SK-N-SH (cell line): Measurements from ENCODE around the gene MALT1. TPM values are rescaled to one million over a fixed set of nuclear protein-coding genes. Genes with fewer than 3 reads are reported as not detected.

Source experiments
- CTCF ChIA-PET: fragments of 300-600, 350-600 bp; formaldehyde crosslinking; extraction: SDS; loops from one replicate; lab custom pipeline; 2021; lab: Yijun Ruan, JAX
- POLR2A ChIA-PET: fragments of 350-600 bp; sonication (Branson Sonifier 250); formaldehyde crosslinking; extraction: SDS; loops from one replicate; lab custom pipeline; 2020; ENCODE audit warnings: antibody characterized with exemption, inconsistent platforms; lab: Yijun Ruan, JAX
- DNase-seq: peaks from one replicate; pipeline ENCODE4 v3.0.0; 2012
- H2AFZ ChIP-seq: fragments of 200-600 bp; sonication (generic); 2 replicates; pipeline ENCODE4 v1.8.1; 2016; ENCODE audit warnings: antibody characterized with exemption, mild to moderate bottlenecking, low read depth
- H3F3A ChIP-seq: fragments of 200-600 bp; sonication (generic); replicated peaks from 2 replicates; pipeline ENCODE3; 2016; ENCODE audit warnings: antibody characterized with exemption, mild to moderate bottlenecking; ENCODE audit not compliant: insufficient read depth
- H3K27ac ChIP-seq, 2 experiments: fragments of 200-500 bp in 1 of 2; fragments of 200-600 bp in 1 of 2; sonication (Bioruptor generic) in 1 of 2; sonication (generic), shearing (Covaris generic) in 1 of 2; 2 replicates each; pipeline versions ENCODE4 v1.5.1 to v1.6.1; 2014 to 2016; ENCODE audit warnings: low read depth in 2 of 2, inconsistent platforms in 1 of 2, low read length in 1 of 2, mild to moderate bottlenecking in 1 of 2, mixed read lengths in 1 of 2
- H3K27me3 ChIP-seq: fragments of 200-600 bp; sonication (generic), shearing (Covaris generic); 2 replicates; pipeline ENCODE4 v1.6.1; 2016; ENCODE audit warnings: mixed run types; ENCODE audit not compliant: insufficient read depth
- H3K36me3 ChIP-seq, 2 experiments: fragments of 200-500 bp in 1 of 2; fragments of 200-600 bp in 1 of 2; sonication (Bioruptor generic) in 1 of 2; sonication (generic) in 1 of 2; replicated peaks in 1 of 2; 2 replicates each; pipeline versions ENCODE3 to v1.5.1; 2014 to 2016; ENCODE audit warnings: low read length in 1 of 2, mild to moderate bottlenecking in 1 of 2; ENCODE audit not compliant: insufficient read depth in 2 of 2, control insufficient read depth in 1 of 2
- H3K4me1 ChIP-seq, 2 experiments: fragments of 200-500 bp in 1 of 2; fragments of 200-600 bp in 1 of 2; sonication (Bioruptor generic) in 1 of 2; sonication (generic), shearing (Covaris generic) in 1 of 2; 2 replicates each; pipeline versions ENCODE4 v1.5.1 to v1.6.1; 2014 to 2016; ENCODE audit warnings: low read depth in 1 of 2, low read length in 1 of 2, mixed run types in 1 of 2; ENCODE audit not compliant: insufficient read depth in 2 of 2, control insufficient read depth in 1 of 2
- H3K4me2 ChIP-seq: fragments of 200-600 bp; sonication (generic), shearing (Covaris generic); 2 replicates; pipeline ENCODE4 v1.6.1; 2017; ENCODE audit warnings: mixed run types
- H3K4me3 ChIP-seq, 2 experiments: fragments of 200-500 bp in 1 of 2; fragments of 200-600 bp in 1 of 2; sonication (Bioruptor generic) in 1 of 2; sonication (generic), shearing (Covaris generic) in 1 of 2; 2 replicates each; pipeline versions ENCODE4 v1.5.1 to v1.8.1; 2014 to 2016; ENCODE audit warnings: low read depth in 2 of 2, inconsistent platforms in 1 of 2, low read length in 1 of 2, mild to moderate bottlenecking in 1 of 2, mixed read lengths in 1 of 2, moderate library complexity in 1 of 2
- H3K79me2 ChIP-seq: fragments of 200-600 bp; sonication (generic); 2 replicates; pipeline ENCODE4 v1.8.1; 2017; ENCODE audit warnings: mild to moderate bottlenecking; ENCODE audit not compliant: insufficient read depth
- H3K9ac ChIP-seq: fragments of 200-600 bp; sonication (generic); 2 replicates; pipeline ENCODE4 v1.6.1; 2017; ENCODE audit warnings: mixed run types
- H3K9me2 ChIP-seq: fragments of 200-600 bp; sonication (generic); 2 replicates; pipeline ENCODE4 v1.6.1; 2017; ENCODE audit warnings: mixed run types
- H3K9me3 ChIP-seq: fragments of 200-600 bp; sonication (generic); 2 replicates; pipeline ENCODE4 v1.6.1; 2017; ENCODE audit warnings: mixed run types, mild to moderate bottlenecking, moderate library complexity
- H4K20me1 ChIP-seq: fragments of 200-600 bp; sonication (generic); 2 replicates; pipeline ENCODE4 v1.6.1; 2017; ENCODE audit warnings: mild to moderate bottlenecking, mixed run types; ENCODE audit not compliant: insufficient read depth
- ELF1 ChIP-seq: IDR thresholded peaks from 2 replicates; pipeline ENCODE4 v1.4.0; 2012
- EP300 ChIP-seq, 2 experiments: IDR thresholded peaks; 2 replicates each; pipeline versions ENCODE4 v1.4.0 to v1.6.1; 2012; ENCODE audit warnings: borderline replicate concordance in 1 of 2, low read depth in 1 of 2, low read length in 1 of 2
- EZH2phosphoT487 ChIP-seq: fragments of 200-600 bp; sonication (generic); IDR thresholded peaks from 2 replicates; pipeline ENCODE4 v1.6.1; 2017; ENCODE audit warnings: low read depth, mixed run types, mild to moderate bottlenecking, antibody characterized with exemption, moderate library complexity, borderline replicate concordance
- GATA2 ChIP-seq: sonication (generic); formaldehyde crosslinking; IDR thresholded peaks from 2 replicates; pipeline ENCODE4 v1.5.0; 2020; ENCODE audit warnings: mild to moderate bottlenecking, missing genetic modification reagents
- MEF2A ChIP-seq: IDR thresholded peaks from 2 replicates; pipeline ENCODE4 v1.4.0; 2012; ENCODE audit warnings: low read depth, borderline replicate concordance
- NFIC ChIP-seq: IDR thresholded peaks from 2 replicates; pipeline ENCODE4 v1.4.0; 2012; ENCODE audit warnings: borderline replicate concordance
- NRF1 ChIP-seq: IDR thresholded peaks from 2 replicates; pipeline ENCODE4 v1.6.1; 2012; ENCODE audit warnings: low read depth, mild to moderate bottlenecking, low read length
- RAD21 ChIP-seq: IDR thresholded peaks from 2 replicates; pipeline ENCODE4 v1.6.1; 2012; ENCODE audit warnings: mild to moderate bottlenecking, low read length
- RFX5 ChIP-seq: IDR thresholded peaks from 2 replicates; pipeline ENCODE4 v1.6.1; 2012; ENCODE audit warnings: mild to moderate bottlenecking, improper control_type of control experiment, low read length
- SMC3 ChIP-seq: IDR thresholded peaks from 2 replicates; pipeline ENCODE4 v1.6.1; 2012; ENCODE audit warnings: low read depth, low read length, improper control_type of control experiment
- TCF12 ChIP-seq: IDR thresholded peaks from 2 replicates; pipeline ENCODE4 v1.4.0; 2012
- YY1 ChIP-seq: IDR thresholded peaks from 2 replicates; pipeline ENCODE4 v1.4.0; 2012; ENCODE audit warnings: low read depth, mild to moderate bottlenecking
- WGBS: methylation state at CpG from one replicate; pipeline ENCODE4 v1.1.6; 2017; ENCODE audit warnings: low lambda C conversion rate; 5-methylcytosine and 5-hydroxymethylcytosine counted together
- polyA plus RNA-seq, 3 experiments: library from polyadenylated mRNA; depleted of rRNA; stranded (reverse); fragments of >200 nt; gene quantifications; 2 replicates each; pipeline ENCODE4 v1.2.3, GENCODE V29; 2012
- TF ChIP-seq, protein P1 (sequence below): IDR thresholded peaks from 2 replicates; pipeline ENCODE4 v1.4.0; 2012; ENCODE audit warnings: low read depth, borderline replicate concordance
- TF ChIP-seq, protein P2 (sequence below): fragments of 200-600 bp; sonication (generic); IDR thresholded peaks from 2 replicates; pipeline ENCODE4 v1.6.1; 2017; ENCODE audit warnings: antibody characterized with exemption, mild to moderate bottlenecking, moderate library complexity
- TF ChIP-seq, protein P3 (sequence below): IDR thresholded peaks from 2 replicates; pipeline ENCODE4 v1.4.0; 2012; ENCODE audit warnings: low read depth, borderline replicate concordance
- TF ChIP-seq, protein P4 (sequence below): IDR thresholded peaks from 2 replicates; pipeline ENCODE4; 2012
- TF ChIP-seq, protein P5 (sequence below): fragments of 150-350 bp; IDR thresholded peaks from 2 replicates; pipeline ENCODE4 v1.6.1; 2016; ENCODE audit warnings: mild to moderate bottlenecking, low read depth, low read length
- TF ChIP-seq, protein P6 (sequence below): IDR thresholded peaks from 2 replicates; pipeline ENCODE4 v1.4.0; 2012; ENCODE audit warnings: low read depth

Gene MALT1
- polyA plus RNA-seq, 1 of the 3 experiments (the other 2 are of a cell fraction) = 6.6 TPM

DNA sequence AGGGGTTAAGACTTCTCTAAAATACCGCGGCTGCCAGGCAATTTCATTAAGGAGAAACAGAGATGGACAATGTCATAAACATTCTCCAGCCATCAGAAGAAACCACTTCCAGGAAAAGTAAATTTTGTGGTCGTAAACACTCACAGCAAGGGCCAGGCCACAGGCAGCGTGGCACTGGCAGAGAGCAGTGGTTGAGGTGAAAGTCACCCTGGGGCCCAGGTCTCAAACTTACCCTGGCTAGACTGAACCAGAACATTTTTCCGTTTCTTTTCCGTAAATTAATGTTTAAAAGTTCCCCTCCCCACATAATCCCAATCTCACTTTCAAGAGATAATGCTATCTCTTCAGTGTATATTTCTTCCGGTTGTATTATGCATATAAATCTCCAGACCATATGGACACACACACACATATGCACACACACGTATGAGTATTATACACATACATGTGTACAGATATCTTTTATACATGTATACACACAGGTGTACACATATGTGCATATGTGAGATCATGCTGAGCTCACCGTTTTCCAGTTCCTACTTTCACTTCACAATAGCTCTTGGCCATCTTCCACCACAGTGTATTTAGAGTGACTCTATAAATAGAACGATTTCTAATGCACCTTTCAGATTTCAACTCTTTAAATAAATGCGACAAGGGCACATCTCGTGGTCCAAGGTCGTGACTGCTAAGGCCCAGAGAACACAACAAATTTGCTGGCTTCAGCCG lies 90.1 kb downstream of the MALT1 start:
- CTCF ChIA-PET = interaction anchor here (0.5 to 10.8 kb wide), 5 partner anchors 14 to 308 kb away, joined by 3 to 162 read pairs (median 3); no protein-coding TSS in a partner anchor
- no peaks in the 10 kb centered on the region for H4K20me1 ChIP-seq
- WGBS = 76% methylated on average over 14 of the region's 14 CpGs
- TF ChIP-seq RFX5 (no peak), TCF12 (no peak), GATA2 (CRISPR knock-in tag) (no peak), YY1 (no peak), EP300 (IDR thresholded peaks at IDR 0.05; ENCODE audit: borderline replicate concordance in 1 of 2, low read depth in 1 of 2, low read length in 1 of 2) (no peak), NFIC (no peak), SMC3 (no peak), MEF2A (no peak), NRF1 (no peak), ELF1 (no peak), RAD21 (no peak), EZH2phosphoT487 (no peak)
- TF ChIP-seq, protein P1, sequence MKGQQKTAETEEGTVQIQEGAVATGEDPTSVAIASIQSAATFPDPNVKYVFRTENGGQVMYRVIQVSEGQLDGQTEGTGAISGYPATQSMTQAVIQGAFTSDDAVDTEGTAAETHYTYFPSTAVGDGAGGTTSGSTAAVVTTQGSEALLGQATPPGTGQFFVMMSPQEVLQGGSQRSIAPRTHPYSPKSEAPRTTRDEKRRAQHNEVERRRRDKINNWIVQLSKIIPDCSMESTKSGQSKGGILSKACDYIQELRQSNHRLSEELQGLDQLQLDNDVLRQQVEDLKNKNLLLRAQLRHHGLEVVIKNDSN = no peak
- TF ChIP-seq, protein P2, sequence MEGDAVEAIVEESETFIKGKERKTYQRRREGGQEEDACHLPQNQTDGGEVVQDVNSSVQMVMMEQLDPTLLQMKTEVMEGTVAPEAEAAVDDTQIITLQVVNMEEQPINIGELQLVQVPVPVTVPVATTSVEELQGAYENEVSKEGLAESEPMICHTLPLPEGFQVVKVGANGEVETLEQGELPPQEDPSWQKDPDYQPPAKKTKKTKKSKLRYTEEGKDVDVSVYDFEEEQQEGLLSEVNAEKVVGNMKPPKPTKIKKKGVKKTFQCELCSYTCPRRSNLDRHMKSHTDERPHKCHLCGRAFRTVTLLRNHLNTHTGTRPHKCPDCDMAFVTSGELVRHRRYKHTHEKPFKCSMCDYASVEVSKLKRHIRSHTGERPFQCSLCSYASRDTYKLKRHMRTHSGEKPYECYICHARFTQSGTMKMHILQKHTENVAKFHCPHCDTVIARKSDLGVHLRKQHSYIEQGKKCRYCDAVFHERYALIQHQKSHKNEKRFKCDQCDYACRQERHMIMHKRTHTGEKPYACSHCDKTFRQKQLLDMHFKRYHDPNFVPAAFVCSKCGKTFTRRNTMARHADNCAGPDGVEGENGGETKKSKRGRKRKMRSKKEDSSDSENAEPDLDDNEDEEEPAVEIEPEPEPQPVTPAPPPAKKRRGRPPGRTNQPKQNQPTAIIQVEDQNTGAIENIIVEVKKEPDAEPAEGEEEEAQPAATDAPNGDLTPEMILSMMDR = no peak
- TF ChIP-seq, protein P3, sequence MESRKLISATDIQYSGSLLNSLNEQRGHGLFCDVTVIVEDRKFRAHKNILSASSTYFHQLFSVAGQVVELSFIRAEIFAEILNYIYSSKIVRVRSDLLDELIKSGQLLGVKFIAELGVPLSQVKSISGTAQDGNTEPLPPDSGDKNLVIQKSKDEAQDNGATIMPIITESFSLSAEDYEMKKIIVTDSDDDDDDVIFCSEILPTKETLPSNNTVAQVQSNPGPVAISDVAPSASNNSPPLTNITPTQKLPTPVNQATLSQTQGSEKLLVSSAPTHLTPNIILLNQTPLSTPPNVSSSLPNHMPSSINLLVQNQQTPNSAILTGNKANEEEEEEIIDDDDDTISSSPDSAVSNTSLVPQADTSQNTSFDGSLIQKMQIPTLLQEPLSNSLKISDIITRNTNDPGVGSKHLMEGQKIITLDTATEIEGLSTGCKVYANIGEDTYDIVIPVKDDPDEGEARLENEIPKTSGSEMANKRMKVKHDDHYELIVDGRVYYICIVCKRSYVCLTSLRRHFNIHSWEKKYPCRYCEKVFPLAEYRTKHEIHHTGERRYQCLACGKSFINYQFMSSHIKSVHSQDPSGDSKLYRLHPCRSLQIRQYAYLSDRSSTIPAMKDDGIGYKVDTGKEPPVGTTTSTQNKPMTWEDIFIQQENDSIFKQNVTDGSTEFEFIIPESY = no peak
- TF ChIP-seq, protein P4, sequence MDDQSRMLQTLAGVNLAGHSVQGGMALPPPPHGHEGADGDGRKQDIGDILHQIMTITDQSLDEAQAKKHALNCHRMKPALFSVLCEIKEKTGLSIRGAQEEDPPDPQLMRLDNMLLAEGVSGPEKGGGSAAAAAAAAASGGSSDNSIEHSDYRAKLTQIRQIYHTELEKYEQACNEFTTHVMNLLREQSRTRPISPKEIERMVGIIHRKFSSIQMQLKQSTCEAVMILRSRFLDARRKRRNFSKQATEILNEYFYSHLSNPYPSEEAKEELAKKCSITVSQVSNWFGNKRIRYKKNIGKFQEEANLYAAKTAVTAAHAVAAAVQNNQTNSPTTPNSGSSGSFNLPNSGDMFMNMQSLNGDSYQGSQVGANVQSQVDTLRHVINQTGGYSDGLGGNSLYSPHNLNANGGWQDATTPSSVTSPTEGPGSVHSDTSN = no peak
- TF ChIP-seq, protein P5, sequence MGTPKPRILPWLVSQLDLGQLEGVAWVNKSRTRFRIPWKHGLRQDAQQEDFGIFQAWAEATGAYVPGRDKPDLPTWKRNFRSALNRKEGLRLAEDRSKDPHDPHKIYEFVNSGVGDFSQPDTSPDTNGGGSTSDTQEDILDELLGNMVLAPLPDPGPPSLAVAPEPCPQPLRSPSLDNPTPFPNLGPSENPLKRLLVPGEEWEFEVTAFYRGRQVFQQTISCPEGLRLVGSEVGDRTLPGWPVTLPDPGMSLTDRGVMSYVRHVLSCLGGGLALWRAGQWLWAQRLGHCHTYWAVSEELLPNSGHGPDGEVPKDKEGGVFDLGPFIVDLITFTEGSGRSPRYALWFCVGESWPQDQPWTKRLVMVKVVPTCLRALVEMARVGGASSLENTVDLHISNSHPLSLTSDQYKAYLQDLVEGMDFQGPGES = no peak
- TF ChIP-seq, protein P6, sequence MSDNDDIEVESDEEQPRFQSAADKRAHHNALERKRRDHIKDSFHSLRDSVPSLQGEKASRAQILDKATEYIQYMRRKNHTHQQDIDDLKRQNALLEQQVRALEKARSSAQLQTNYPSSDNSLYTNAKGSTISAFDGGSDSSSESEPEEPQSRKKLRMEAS = no peak
- TF ChIP-seq, all 33 proteins: peak for 0
- no peak overlapping the region for H3K9ac ChIP-seq
- no peaks in the 10 kb centered on the region for H3F3A ChIP-seq
- no peak overlapping the region for H3K4me2 ChIP-seq
- no peaks in the 10 kb centered on the region for H3K4me1 ChIP-seq
- H3K9me2 ChIP-seq = no peaks in the 10 kb centered on the region
- no peak overlapping the region for H3K4me3 ChIP-seq
- H2AFZ ChIP-seq = no peak overlapping the region
- no peaks in the 10 kb centered on the region for H3K36me3 ChIP-seq
- H3K9me3 ChIP-seq = no peaks in the 10 kb centered on the region
- no peaks in the 10 kb centered on the region for H3K79me2 ChIP-seq
- POLR2A ChIA-PET = no interaction called here
- no peak for DNase-seq
- H3K27ac ChIP-seq = no peak overlapping the region
- H3K27me3 ChIP-seq = no peaks in the 10 kb centered on the region
